Measurements from ENCODE around the gene ZNF385A.
A peak's percentile ranks its signal among the peaks of the same experiment; 100 is the strongest.

ZNF385A gene

DNA sequence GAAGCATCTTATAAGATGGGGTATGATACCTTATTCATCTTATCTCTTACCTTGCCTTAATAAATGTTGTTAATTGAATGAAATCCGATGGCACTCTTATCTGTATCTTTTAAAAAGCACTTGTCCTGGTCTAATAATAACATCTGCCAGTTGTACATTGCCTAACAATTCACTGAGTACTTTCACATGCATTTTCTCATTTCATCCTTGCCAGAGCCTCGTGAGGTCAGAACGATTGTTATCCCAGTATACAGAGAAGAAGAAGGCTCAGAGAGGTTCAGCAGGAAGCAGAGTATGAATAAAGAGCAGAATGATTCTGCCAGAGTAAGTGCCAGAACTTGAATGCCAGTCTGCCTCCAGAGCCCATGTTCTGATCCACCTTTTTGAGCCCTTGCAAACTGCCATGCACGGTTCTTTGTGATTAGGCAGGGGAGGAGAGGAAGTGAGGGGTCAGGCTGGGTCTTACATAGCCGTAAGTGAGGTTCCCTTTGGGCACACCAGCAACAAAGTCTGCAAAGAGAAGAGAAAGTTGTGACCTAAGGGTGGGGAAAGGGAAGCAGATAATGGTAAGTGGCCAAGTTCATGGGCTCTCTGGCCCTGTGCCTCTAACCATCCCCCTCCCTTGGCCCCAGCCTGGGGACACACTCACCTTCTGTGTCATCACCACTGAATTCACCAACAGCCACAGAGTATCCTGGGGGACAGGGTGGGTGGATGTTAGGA lies 22.8 kb upstream of the ZNF385A start:
- TF ChIP-seq, protein P1, sequence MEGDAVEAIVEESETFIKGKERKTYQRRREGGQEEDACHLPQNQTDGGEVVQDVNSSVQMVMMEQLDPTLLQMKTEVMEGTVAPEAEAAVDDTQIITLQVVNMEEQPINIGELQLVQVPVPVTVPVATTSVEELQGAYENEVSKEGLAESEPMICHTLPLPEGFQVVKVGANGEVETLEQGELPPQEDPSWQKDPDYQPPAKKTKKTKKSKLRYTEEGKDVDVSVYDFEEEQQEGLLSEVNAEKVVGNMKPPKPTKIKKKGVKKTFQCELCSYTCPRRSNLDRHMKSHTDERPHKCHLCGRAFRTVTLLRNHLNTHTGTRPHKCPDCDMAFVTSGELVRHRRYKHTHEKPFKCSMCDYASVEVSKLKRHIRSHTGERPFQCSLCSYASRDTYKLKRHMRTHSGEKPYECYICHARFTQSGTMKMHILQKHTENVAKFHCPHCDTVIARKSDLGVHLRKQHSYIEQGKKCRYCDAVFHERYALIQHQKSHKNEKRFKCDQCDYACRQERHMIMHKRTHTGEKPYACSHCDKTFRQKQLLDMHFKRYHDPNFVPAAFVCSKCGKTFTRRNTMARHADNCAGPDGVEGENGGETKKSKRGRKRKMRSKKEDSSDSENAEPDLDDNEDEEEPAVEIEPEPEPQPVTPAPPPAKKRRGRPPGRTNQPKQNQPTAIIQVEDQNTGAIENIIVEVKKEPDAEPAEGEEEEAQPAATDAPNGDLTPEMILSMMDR (conservative IDR thresholded peaks at IDR 0.05; ENCODE audit: control insufficient read depth, insufficient read depth, low read depth, low read length): no peak
- H3K4me3 ChIP-seq (ENCODE audit: control insufficient read depth, low read depth, low read length): no peak overlapping the region
- no peak for DNase-seq (ENCODE audit: low read depth)

DNA sequence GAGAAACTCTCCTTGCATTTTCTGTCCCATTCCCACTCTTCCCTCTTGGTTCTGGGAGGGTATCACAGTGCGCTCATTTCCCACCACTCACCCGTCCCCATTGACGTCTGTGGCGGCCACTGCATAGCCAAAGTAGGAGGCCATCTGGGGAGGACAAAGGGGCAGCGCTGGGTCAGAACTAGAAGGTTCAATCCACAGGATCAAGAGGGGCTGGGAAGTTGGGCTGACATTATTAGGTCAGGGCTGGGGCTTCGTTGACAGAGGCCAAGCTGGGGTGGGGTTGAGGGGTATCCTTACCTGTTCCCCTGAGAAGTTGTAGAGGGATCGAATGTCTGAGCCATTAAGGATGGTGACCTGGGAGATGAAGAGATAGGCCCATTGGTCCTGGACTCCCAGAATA lies 21.0 kb upstream of the ZNF385A start:
- H3K4me3 ChIP-seq (ENCODE audit: control insufficient read depth, low read depth, low read length): no peak overlapping the region
- no peak for DNase-seq (ENCODE audit: low read depth)
- TF ChIP-seq, protein P1 (conservative IDR thresholded peaks at IDR 0.05; ENCODE audit: control insufficient read depth, insufficient read depth, low read depth, low read length): no peak

DNA sequence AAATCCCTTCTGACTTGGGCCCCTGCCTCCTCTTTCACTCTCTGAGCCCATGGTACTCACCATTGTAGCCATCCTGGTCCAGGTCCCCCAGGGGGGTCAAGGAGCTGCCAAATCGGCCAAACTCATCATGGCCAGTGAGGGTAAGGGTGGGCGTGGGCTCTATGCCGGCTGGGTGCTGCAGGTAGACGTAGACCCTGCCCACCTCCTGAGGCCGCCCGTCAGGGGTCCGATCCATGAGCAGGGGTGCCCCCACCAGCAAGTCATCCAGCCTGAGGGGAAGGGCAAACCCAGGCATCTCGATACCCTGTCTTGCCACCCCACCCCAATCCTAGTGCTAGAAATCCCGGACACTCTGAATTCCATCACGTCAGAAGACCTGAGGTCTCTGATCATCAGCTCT lies 20.6 kb upstream of the ZNF385A start:
- TF ChIP-seq, protein P1 (conservative IDR thresholded peaks at IDR 0.05; ENCODE audit: control insufficient read depth, insufficient read depth, low read depth, low read length): no peak
- no peak for DNase-seq (ENCODE audit: low read depth)
- no peak overlapping the region for H3K4me3 ChIP-seq (ENCODE audit: control insufficient read depth, low read depth, low read length)

DNA sequence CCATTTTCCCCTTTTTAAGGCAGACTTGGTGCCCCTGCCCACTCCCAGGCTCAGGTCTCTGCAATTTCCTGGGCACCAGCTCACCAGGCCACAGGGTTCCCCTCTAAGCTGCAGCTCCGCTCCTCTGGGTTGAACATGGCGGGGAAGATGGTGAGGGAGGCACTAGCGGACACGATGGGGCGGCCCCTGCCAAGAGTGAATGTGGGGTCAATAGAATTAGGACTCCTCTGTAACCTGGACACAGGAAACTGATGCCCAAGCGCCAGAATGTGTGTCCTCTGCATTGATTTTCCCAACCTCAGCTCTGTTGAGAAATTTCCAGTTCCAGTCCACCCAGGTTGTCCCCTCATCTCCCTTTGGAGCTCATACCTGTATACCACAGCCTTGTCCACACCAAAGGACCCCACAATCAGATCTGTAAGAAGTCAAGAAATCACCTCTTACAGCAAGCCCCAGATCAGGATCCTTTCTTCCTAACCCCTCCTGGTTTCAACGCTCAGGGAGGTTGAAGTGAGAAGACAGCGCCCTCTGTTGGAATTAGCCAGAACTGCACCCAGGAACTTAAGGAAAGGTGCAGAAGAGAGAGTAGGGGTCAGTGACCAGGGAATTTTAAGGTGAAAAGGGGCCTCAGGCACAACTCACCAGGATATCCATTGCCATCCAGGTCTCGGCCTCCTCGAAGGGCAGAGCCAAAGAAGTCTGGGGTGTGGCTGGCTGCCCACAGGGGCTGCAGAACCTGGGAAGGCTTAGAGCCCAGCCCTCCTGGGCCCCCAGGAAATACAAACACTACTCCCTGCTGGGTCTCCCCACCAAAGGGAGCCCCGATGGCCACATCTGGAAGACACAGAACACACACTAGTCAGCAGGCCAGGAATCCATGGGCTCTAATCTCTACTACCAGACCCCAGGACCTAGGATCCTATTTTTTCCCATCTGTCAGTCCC lies 19.8 kb upstream of the ZNF385A start:
- H3K4me3 ChIP-seq (ENCODE audit: control insufficient read depth, low read depth, low read length): no peak overlapping the region
- TF ChIP-seq, protein P1 (conservative IDR thresholded peaks at IDR 0.05; ENCODE audit: control insufficient read depth, insufficient read depth, low read depth, low read length): peak; percentile 96
- DNase-seq (ENCODE audit: low read depth): peak; percentile 71

DNA sequence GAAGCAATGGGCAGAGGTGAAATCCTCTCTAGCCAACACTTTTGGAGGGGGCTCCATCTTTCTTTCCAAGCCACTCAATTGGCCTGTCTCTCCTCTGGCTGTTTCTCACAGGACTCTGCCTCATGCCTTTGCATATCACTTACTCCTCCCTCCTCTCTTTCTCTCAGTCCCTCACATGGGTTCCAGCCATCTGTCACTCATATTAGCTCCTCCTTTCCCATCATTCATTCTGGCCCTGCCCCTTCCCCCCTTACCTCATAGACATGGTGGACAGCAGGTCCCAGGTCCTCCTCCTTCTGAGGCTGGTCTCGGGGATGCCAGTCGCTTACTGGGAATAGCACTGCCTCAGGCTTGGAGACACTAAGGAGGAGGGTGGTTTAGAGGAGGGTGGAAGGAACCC lies 16.6 kb upstream of the ZNF385A start:
- H3K4me3 ChIP-seq (ENCODE audit: control insufficient read depth, low read depth, low read length): no peak overlapping the region
- TF ChIP-seq, protein P1 (conservative IDR thresholded peaks at IDR 0.05; ENCODE audit: control insufficient read depth, insufficient read depth, low read depth, low read length): no peak
- DNase-seq (ENCODE audit: low read depth): no peak

DNA sequence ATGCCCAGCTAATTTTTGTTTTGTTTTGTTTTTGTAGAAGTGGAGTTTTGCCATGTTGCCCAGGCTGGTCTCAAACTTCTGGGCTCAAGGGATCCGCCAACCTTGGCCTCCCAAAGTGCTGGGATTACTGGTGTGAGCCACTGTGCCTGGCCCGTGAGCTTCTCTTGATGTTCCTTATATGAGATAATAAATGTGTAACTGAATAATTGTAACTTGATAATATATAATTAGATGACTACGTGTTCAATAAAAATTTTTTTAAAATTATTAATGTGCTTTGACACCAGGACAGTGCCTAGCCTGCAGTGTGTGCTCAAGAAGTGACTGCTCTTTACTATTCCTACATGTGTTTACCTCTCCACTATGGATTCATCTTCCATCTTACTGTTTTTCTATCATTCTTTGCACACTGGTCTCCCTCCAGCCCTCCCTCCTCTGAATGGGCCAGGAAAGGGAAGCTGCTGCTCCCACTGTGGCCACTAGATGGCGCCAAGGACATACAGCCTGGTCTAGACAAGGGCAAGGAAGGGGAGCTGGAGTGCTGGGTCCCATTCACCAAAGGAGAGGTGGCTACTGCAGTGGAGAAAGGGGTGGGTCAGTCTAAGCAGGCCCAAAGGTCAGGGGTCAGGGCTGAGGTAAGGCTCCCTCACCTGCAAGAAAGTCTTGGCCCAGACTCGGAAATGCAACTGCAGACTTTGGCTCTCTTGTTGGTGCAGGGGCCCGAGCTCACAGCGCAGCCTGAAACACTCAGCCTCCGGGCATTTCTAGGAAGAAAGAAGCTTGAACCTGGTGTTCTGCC lies 14.7 kb upstream of the ZNF385A start:
- no peak overlapping the region for H3K4me3 ChIP-seq (ENCODE audit: control insufficient read depth, low read depth, low read length)
- TF ChIP-seq, protein P1 (conservative IDR thresholded peaks at IDR 0.05; ENCODE audit: control insufficient read depth, insufficient read depth, low read depth, low read length): peak; percentile 99
- DNase-seq (ENCODE audit: low read depth): peak; percentile 83

All from fibroblast of mammary gland (primary cell).